B cell (primary cell): ENCODE results near the gene FOXK1.

Source experiments
- EZH2 ChIP-seq: IDR thresholded peaks from 2 replicates; pipeline ENCODE4 v1.6.1; 2012; ENCODE audit warnings: borderline replicate concordance, low read depth, mild to moderate bottlenecking, moderate library complexity, low read length; ENCODE audit not compliant: insufficient read depth, poor library complexity, severe bottlenecking
- TF ChIP-seq, protein P1 (sequence below): fragments of 200-600 bp; IDR thresholded peaks from one replicate; pipeline ENCODE4 v1.8.0; 2022; ENCODE audit warnings: antibody characterized with exemption, mild to moderate bottlenecking

DNA sequence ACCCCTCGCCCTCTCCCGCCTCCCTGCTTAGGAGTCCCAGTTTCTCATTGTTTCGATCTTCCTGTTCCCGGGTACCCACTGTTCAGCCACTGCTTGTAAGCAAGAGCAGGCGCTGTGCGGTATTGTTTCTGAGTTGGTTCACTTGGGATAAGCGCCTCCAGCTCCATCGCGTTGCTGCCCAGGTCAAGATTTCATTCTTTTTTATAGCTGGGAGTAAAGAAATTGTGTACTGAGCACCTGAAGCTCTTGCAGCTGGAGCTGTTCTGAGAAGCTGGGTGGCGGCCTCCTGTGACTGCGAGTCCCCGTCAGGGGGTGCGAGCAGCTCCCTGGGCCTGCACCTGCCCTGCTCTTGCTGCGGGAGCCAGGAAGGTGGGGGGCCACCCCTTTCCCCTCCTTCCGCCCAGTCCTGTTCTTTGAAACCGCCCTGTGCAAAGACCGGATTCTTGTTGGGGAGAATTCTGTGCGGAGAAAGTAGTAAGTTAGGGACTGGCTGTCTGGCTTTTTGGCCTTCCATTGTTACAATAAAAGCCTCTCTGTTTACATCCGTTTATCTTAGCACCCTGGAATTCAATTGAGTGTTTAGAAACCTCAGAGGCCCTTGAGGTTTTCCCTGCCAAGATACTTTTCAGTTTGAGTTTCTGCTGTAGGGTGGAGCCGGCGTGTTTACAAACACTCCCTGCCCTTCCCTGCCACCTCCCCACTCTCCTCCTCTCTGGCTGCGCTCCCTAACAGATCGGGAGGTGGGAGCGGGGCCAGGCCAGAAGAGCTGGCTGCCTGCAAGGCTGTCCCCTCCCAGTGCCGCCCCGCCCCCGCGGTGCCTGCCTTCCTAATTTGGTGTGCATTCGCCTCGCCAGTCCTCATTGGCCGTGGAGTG is 62.5 kb downstream of the FOXK1 start:
- TF ChIP-seq, protein P1, sequence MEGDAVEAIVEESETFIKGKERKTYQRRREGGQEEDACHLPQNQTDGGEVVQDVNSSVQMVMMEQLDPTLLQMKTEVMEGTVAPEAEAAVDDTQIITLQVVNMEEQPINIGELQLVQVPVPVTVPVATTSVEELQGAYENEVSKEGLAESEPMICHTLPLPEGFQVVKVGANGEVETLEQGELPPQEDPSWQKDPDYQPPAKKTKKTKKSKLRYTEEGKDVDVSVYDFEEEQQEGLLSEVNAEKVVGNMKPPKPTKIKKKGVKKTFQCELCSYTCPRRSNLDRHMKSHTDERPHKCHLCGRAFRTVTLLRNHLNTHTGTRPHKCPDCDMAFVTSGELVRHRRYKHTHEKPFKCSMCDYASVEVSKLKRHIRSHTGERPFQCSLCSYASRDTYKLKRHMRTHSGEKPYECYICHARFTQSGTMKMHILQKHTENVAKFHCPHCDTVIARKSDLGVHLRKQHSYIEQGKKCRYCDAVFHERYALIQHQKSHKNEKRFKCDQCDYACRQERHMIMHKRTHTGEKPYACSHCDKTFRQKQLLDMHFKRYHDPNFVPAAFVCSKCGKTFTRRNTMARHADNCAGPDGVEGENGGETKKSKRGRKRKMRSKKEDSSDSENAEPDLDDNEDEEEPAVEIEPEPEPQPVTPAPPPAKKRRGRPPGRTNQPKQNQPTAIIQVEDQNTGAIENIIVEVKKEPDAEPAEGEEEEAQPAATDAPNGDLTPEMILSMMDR: no peak
- TF ChIP-seq EZH2: no peak
